ENCODE data around the gene EPX. TPM values are rescaled to one million over a fixed set of nuclear protein-coding genes. Genes with fewer than 3 reads are reported as not detected.

Gene EPX
- total RNA-seq, 4 donors from 2014 or later, result not detected

DNA sequence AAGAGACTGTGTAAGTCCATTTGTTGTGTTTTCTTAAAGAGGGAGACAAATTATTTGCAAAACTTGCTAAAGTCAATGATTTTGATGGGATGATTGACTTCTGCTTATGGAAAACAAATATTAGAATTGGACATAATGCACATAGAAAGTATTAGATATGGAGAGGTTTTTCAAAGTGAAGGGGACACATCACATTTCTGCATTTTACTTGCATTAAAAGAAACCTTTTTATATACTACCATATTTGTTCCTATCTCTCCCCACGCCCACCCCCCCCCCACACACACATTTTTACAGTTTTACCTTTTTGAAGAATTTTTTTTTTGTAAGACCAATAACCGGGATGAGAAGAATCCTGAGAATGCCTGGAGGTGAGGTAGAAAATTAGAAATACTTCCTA is 34.3 kb upstream of the EPX start:
- 57 to 72% methylated on average over 2 of the region's 2 CpGs for WGBS, 2 donors (ENCODE audit: low coverage in 1 of 2)

DNA sequence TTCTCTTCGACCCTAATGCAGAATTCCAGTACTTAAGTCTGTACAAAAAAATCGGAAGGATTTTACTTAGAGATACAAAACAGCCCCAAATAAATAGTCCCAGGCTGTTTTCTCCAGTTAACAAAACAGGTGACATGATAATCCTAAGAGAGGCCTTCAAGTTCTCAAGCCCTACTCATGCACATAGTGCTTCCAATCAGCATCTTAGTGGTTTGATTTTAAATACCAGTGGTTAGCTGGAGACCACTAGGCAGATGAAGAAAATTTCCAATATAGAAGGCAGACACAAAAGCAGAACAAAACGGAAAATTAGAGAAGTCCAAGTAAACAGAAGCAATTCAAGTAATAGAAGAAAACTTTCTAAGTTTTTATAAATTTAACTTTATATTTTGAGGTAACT is 31.0 kb upstream of the EPX start:
- Histone ChIP-seq H3K36me3 (no peaks in the 10 kb centered on the region), H3K27ac (no peak overlapping the region), H3K4me1 (peaks cover 3 to 10% (median 7%) of the 10 kb centered on the region in 4 donors), H3K9me3 (no peaks in the 10 kb centered on the region), H3K27me3 (peaks cover 55% of the 10 kb centered on the region), H3K4me3 (no peak overlapping the region)
- intact Hi-C loops (cut with DNase I; ENCODE audit: low total_unique reads) (no loop called here), in situ Hi-C loops (cut with MboI; ENCODE audit: low pct_ligation_motif_present in 1 of 4, low pct_unique_long_range_greater_than_20kb in 1 of 4, low sequenced_read_pairs in 3 of 4) (no loop called here)
- no peak for DNase-seq
- TF ChIP-seq POLR2AphosphoS5 (IDR thresholded peaks at IDR 0.05), result no peak
- TF ChIP-seq, protein P1, sequence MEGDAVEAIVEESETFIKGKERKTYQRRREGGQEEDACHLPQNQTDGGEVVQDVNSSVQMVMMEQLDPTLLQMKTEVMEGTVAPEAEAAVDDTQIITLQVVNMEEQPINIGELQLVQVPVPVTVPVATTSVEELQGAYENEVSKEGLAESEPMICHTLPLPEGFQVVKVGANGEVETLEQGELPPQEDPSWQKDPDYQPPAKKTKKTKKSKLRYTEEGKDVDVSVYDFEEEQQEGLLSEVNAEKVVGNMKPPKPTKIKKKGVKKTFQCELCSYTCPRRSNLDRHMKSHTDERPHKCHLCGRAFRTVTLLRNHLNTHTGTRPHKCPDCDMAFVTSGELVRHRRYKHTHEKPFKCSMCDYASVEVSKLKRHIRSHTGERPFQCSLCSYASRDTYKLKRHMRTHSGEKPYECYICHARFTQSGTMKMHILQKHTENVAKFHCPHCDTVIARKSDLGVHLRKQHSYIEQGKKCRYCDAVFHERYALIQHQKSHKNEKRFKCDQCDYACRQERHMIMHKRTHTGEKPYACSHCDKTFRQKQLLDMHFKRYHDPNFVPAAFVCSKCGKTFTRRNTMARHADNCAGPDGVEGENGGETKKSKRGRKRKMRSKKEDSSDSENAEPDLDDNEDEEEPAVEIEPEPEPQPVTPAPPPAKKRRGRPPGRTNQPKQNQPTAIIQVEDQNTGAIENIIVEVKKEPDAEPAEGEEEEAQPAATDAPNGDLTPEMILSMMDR (IDR thresholded peaks at IDR 0.05), result no peak
- TF ChIP-seq EP300 (IDR thresholded peaks at IDR 0.05; ENCODE audit: low read depth), result no peak
- no peak for TF ChIP-seq POLR2A (IDR thresholded peaks at IDR 0.05)
- WGBS, 2 donors (ENCODE audit: low coverage in 1 of 2), result 67 to 77% methylated on average over 3 of the region's 3 CpGs

More for the DNA sequence above, 34.3 kb upstream of the EPX start:
- no peak for DNase-seq
- TF ChIP-seq POLR2A (IDR thresholded peaks at IDR 0.05), result no peak
- TF ChIP-seq, protein P1 (IDR thresholded peaks at IDR 0.05), result no peak
- no peak for TF ChIP-seq POLR2AphosphoS5 (IDR thresholded peaks at IDR 0.05)
- no peak for TF ChIP-seq EP300 (IDR thresholded peaks at IDR 0.05; ENCODE audit: low read depth)
- peaks cover 3 to 10% (median 7%) of the 10 kb centered on the region in 4 donors for H3K4me1 ChIP-seq
- H3K4me3 ChIP-seq, result no peak overlapping the region
- in situ Hi-C loops (cut with MboI; ENCODE audit: low pct_ligation_motif_present in 1 of 4, low pct_unique_long_range_greater_than_20kb in 1 of 4, low sequenced_read_pairs in 3 of 4), result no loop called here
- H3K27me3 ChIP-seq, result peaks cover 84% of the 10 kb centered on the region
- intact Hi-C loops (cut with DNase I; ENCODE audit: low total_unique reads), result no loop called here
- no peaks in the 10 kb centered on the region for H3K36me3 ChIP-seq
- no peaks in the 10 kb centered on the region for H3K9me3 ChIP-seq
- H3K27ac ChIP-seq, result no peak overlapping the region

DNA sequence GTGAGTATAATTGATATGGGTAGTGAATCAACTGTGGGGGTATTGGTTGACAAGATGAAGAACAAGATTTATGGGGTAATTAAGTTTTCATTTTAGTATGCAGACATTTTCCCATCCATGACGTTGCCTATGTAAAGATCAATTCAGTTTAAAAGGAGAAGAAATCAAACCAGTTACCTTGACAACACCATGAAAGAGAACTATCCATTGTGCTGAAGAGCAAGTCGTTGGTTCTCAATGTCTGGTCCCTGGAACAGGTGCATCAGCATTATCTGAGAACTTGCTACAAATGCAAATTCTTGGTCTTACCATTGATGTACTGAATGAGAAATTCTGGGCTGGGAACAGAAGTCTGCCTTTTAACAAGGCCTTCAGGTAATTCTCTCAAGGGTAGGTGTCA is 26.5 kb upstream of the EPX start:
- 0 to 7% methylated on average over 2 of the region's 2 CpGs for WGBS, 2 donors (ENCODE audit: low coverage in 1 of 2)
- H3K27me3 ChIP-seq, result peaks cover 25% of the 10 kb centered on the region
- in situ Hi-C loops (cut with MboI; ENCODE audit: low pct_ligation_motif_present in 1 of 4, low pct_unique_long_range_greater_than_20kb in 1 of 4, low sequenced_read_pairs in 3 of 4), result no loop called here

DNA sequence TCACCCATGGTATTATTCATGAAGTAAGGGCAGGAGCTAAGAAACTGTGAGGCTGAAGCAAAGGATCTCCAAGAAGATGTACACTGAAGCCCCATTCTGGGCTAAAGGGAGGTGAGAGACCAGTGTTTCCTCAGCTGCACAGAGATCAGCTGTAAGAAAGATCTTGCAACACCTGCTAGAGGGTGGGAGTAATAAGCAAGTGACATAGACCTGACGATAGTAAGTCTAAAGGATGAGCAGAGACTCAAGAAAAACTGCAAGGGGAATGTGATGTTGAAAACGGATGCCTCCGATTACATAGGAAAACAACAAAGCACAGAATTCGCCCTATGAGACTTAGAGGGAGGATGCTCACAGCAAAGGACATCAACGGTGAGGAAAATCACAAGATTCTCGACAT is 25.8 kb upstream of the EPX start, which contains the start of gene OR4D2:
TSS of gene OR4D2 (plus strand) at position 301 of the 400 bp plus-strand sequence. CDS start 2,674 bp downstream, outside the sequence.
- TF ChIP-seq, protein P1 (IDR thresholded peaks at IDR 0.05), result no peak
- TF ChIP-seq POLR2AphosphoS5 (IDR thresholded peaks at IDR 0.05), result no peak
- no peak for TF ChIP-seq POLR2A (IDR thresholded peaks at IDR 0.05)
- no peak for TF ChIP-seq EP300 (IDR thresholded peaks at IDR 0.05; ENCODE audit: low read depth)
- in situ Hi-C loops (cut with MboI; ENCODE audit: low pct_ligation_motif_present in 1 of 4, low pct_unique_long_range_greater_than_20kb in 1 of 4, low sequenced_read_pairs in 3 of 4), result no loop called here
- H3K27me3 ChIP-seq, result peaks cover 20% of the 10 kb centered on the region

More for the DNA sequence above, 26.5 kb upstream of the EPX start:
- intact Hi-C loops (cut with DNase I; ENCODE audit: low total_unique reads), result no loop called here
- Histone ChIP-seq H3K4me3 (no peak overlapping the region), H3K36me3 (no peaks in the 10 kb centered on the region), H3K9me3 (no peaks in the 10 kb centered on the region), H3K27ac (no peak overlapping the region), H3K4me1 (no peaks in the 10 kb centered on the region)
- no peak for DNase-seq
- TF ChIP-seq POLR2AphosphoS5 (IDR thresholded peaks at IDR 0.05), result no peak
- TF ChIP-seq POLR2A (IDR thresholded peaks at IDR 0.05), result no peak
- no peak for TF ChIP-seq EP300 (IDR thresholded peaks at IDR 0.05; ENCODE audit: low read depth)

DNA sequence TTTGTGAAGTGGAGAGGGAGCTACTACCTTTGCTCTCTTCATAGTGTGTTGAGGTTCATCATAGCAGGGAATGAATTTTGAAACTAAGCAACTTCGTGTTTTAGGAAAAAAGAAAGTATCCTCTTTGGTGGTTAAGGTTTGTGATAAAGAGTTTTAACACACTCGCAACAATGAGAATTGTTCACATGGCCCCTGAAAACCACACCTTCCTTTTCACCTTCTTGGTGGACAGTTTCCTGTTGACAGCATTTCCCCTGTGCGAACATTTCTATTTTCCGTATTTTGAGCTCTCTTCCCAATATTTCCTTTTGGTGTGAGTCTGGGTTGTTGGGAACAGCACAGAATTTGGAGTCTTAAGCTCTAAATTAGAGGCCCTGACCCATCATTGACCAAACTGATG is 21.9 kb upstream of the EPX start:
- Histone ChIP-seq H3K36me3 (no peaks in the 10 kb centered on the region), H3K4me3 (no peak overlapping the region), H3K9me3 (no peaks in the 10 kb centered on the region), H3K27ac (no peak overlapping the region), H3K4me1 (no peaks in the 10 kb centered on the region), H3K27me3 (peaks cover 13% of the 10 kb centered on the region)
- intact Hi-C loops (cut with DNase I; ENCODE audit: low total_unique reads), result no loop called here
- no peak for DNase-seq
- 55 to 81% methylated on average over 2 to 4 of the region's 4 CpGs for WGBS, 2 donors (ENCODE audit: low coverage in 1 of 2)
- TF ChIP-seq POLR2AphosphoS5 (IDR thresholded peaks at IDR 0.05) (no peak), POLR2A (IDR thresholded peaks at IDR 0.05) (no peak), EP300 (IDR thresholded peaks at IDR 0.05; ENCODE audit: low read depth) (no peak)
- TF ChIP-seq, protein P1 (IDR thresholded peaks at IDR 0.05), result no peak
- in situ Hi-C loops (cut with MboI; ENCODE audit: low pct_ligation_motif_present in 1 of 4, low pct_unique_long_range_greater_than_20kb in 1 of 4, low sequenced_read_pairs in 3 of 4), result no loop called here

More for the DNA sequence above, 25.8 kb upstream of the EPX start, which contains the start of gene OR4D2:
- Histone ChIP-seq H3K4me1 (no peaks in the 10 kb centered on the region), H3K27ac (no peak within 1 kb of the TSS), H3K36me3 (no peaks in the 10 kb centered on the region), H3K4me3 (no peak within 1 kb of the TSS), H3K9me3 (no peaks in the 10 kb centered on the region)
- no peak for DNase-seq
- WGBS, 2 donors (ENCODE audit: low coverage in 1 of 2), result 57 to 66% methylated on average over 4 to 6 of the region's 6 CpGs
- intact Hi-C loops (cut with DNase I; ENCODE audit: low total_unique reads), result no loop called here

All from transverse colon (tissue), 4 donors.